Measurements from ENCODE around the gene SLC2A9. TPM values are rescaled to one million over a fixed set of nuclear protein-coding genes. Genes with fewer than 3 reads are reported as not detected.

The SLC2A9 gene
- total RNA-seq, 4 donors from 2014 or later = 0.46 to 10.1 (median 3.1) TPM

DNA sequence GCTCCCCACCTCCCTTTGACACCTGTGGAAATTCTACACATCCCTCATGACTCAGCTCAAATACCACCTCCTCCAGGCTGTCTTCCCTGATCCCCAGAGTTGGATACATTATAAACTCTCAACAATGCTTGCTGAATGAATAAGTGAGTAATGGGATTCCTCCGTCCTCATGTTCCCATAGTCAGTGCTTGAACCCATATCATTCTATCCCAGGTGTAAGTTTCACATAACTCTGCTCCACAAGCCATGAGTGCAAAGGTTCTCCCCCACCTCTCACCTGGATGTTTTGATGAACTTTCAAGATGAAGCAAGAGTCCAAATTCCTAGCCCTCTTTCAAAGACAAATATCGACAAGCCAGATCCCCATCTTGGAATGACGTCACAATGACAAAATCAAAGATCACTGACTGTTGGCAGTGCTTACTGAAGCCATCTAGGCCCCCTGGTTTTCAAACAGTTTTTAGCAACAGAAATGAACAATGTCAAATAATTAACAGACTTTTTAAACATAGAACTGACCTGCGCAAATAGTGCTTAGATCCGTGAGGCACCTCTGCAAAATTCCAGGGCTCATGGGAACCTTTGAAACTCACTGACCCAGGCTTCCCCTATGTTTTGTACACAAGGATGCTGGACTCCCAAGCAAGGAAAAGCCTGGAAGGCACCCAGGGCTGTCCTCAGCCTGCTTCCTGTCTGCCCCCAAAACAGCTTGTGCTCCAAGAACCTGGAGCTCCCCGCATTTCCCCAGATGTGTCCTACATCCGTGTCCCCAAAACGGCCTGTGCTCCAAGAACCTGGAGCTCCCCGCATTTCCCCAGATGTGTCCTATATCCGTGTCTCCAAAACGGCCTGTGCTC lies 4.0 kb downstream of the SLC2A9 start:
- no peak overlapping the region for H3K4me3 ChIP-seq (ENCODE audit: low read depth, poor library complexity, severe bottlenecking)
- no peak for TF ChIP-seq POLR2A (IDR thresholded peaks at IDR 0.05)
- TF ChIP-seq, protein P1, sequence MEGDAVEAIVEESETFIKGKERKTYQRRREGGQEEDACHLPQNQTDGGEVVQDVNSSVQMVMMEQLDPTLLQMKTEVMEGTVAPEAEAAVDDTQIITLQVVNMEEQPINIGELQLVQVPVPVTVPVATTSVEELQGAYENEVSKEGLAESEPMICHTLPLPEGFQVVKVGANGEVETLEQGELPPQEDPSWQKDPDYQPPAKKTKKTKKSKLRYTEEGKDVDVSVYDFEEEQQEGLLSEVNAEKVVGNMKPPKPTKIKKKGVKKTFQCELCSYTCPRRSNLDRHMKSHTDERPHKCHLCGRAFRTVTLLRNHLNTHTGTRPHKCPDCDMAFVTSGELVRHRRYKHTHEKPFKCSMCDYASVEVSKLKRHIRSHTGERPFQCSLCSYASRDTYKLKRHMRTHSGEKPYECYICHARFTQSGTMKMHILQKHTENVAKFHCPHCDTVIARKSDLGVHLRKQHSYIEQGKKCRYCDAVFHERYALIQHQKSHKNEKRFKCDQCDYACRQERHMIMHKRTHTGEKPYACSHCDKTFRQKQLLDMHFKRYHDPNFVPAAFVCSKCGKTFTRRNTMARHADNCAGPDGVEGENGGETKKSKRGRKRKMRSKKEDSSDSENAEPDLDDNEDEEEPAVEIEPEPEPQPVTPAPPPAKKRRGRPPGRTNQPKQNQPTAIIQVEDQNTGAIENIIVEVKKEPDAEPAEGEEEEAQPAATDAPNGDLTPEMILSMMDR (IDR thresholded peaks at IDR 0.05) = no peak
- 93 to 94% methylated on average over 11 of the region's 11 CpGs for WGBS, 2 donors
- DNase-seq (ENCODE audit: low spot score in 2 of 2) = no peak
- intact Hi-C loops (cut with DNase I; ENCODE audit: low total_unique reads) = no loop called here

DNA sequence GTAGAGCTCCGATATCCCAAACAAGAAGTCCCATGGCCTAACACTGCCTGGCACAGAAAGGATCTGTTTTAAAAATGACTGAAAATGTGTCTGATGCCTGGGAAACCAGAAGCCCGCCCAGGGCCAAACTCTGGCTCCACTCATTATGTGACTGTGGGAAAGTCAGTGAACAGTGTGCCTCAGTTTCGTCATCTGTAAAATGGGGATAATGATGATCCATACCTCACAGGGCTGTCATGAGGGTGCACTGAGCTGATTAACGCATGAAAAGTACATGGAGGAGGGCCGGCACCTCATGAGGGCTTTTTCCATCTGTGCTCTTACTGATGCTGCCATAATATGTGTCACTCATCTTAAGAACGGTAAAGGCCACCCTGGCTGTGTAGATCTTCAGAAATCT lies 5.1 kb downstream of the SLC2A9 start:
- no peak for DNase-seq (ENCODE audit: low spot score in 2 of 2)
- TF ChIP-seq, protein P1 (IDR thresholded peaks at IDR 0.05) = no peak
- no peak for TF ChIP-seq POLR2A (IDR thresholded peaks at IDR 0.05)
- 63 to 64% methylated on average over 6 of the region's 6 CpGs for WGBS, 2 donors
- no peak overlapping the region for H3K4me3 ChIP-seq (ENCODE audit: low read depth, poor library complexity, severe bottlenecking)
- intact Hi-C loops (cut with DNase I; ENCODE audit: low total_unique reads) = no loop called here

DNA sequence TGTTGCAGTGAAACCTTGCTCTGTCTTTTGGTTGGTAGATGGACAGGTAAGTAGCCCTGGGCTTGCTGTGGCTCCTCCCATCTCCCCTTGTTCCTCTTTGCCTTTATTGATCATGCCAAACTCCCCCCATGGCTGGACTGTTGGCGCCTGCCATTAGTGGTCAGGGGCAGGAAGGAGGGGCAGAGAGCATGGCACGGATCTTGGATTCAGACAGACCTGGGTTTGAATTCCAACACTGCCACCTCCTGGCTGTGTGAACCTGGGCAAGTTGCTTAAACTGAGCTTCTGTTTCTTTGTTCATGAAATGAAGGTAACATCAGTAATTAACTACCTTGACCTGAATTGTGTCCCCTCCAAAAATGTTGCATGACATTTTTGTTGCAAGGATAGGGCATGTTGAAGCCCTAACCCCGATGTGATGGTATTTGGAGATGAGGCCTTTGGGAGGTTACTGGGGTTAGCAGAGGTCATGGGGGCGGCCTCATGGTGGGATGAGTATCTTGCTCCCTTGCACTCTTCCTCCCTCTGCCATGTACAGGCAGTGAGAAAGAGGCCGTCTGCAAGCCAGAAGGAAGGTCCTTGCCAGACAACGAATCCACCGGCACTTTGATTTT lies 6.0 kb downstream of the SLC2A9 start:
- no peak overlapping the region for H3K4me3 ChIP-seq (ENCODE audit: low read depth, poor library complexity, severe bottlenecking)
- 49 to 53% methylated on average over 7 of the region's 7 CpGs for WGBS, 2 donors
- DNase-seq (ENCODE audit: low spot score in 2 of 2) = no peak
- no peak for TF ChIP-seq POLR2A (IDR thresholded peaks at IDR 0.05)
- TF ChIP-seq, protein P1 (IDR thresholded peaks at IDR 0.05) = no peak
- intact Hi-C loops (cut with DNase I; ENCODE audit: low total_unique reads) = no loop called here

DNA sequence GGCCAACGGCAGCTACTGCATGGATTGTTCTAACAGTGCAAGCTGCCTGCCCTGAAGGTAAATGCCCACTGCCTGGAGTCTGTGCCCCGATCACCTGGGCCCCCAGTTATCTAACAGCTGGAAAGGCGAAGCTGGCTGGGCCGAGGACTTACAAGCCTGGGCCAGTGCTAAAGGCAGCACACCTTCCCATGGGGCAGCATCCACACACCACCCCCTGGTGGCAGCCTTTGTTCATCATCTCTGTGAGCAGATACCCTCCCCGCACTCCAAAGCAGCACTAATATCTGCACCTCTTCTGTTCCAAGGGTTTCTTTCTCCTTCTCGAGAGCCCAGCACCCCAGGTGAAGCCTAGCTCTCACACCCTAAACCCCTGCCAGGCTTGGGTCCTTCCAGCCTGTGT lies 7.6 kb downstream of the SLC2A9 start:
- intact Hi-C loops (cut with DNase I; ENCODE audit: low total_unique reads) = loop anchor here (5.0 kb wide), 1 partner anchor 251 kb away; no protein-coding TSS in a partner anchor
- H3K4me3 ChIP-seq (ENCODE audit: low read depth, poor library complexity, severe bottlenecking) = no peak overlapping the region
- 57 to 68% methylated on average over 6 of the region's 6 CpGs for WGBS, 2 donors
- TF ChIP-seq, protein P1 (IDR thresholded peaks at IDR 0.05) = no peak
- TF ChIP-seq POLR2A (IDR thresholded peaks at IDR 0.05) = no peak
- no peak for DNase-seq (ENCODE audit: low spot score in 2 of 2)

DNA sequence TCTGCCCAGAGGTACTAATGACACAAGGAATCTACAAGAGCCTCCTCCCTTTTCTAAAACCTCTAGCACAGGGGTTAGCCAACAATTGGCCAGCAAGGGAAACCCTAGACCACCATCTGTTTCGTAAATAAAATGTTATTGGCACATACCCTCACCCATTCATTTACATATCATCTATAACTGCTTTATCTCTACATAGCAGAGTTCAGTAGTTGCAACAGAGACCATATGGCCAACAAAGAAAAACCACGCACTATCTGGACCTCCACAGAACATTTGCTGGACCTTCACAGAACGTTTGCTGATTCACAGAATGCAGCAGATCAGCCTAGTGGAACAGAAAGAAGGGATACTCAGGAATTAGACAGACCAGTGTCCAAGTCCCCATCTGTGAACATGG lies 9.4 kb downstream of the SLC2A9 start:
- intact Hi-C loops (cut with DNase I; ENCODE audit: low total_unique reads) = loop anchor here (5.0 kb wide), 1 partner anchor 250 kb away; no protein-coding TSS in a partner anchor
- no peak overlapping the region for H3K4me3 ChIP-seq (ENCODE audit: low read depth, poor library complexity, severe bottlenecking)
- TF ChIP-seq POLR2A (IDR thresholded peaks at IDR 0.05) = no peak
- TF ChIP-seq, protein P1 (IDR thresholded peaks at IDR 0.05) = no peak
- WGBS, 2 donors = 85 to 92% methylated on average over 3 of the region's 3 CpGs
- DNase-seq (ENCODE audit: low spot score in 2 of 2) = no peak
